ENCODE data around the gene SEBOX. TPM values are rescaled to one million over a fixed set of nuclear protein-coding genes. Genes with fewer than 3 reads are reported as not detected.

Gene SEBOX
- total and polyA plus RNA-seq, 11 donors: not detected

GRCh38 chr17:28371245-28372202 is 6.5 kb upstream of the SEBOX start, which contains the start of gene SARM1:
Gene SARM1, plus strand, starts transcription at chr17:28371694. Its CDS starts 339 bp downstream, at chr17:28372033.
- peak; percentile 91 to 95 (median 92) for DNase-seq
- H3K9me3 ChIP-seq: no peaks in the 10 kb centered on the region
- ATAC-seq: peak; percentile 78 to 90 (median 82)
- H3K27ac ChIP-seq: peak within 1 kb of the TSS; percentile 47 to 86 (median 78)
- H3K27me3 ChIP-seq: no peaks in the 10 kb centered on the region
- WGBS, 4 donors: 0 to 1% (median 1%) methylated on average over 48 to 80 of the region's 80 CpGs
- H3K4me3 ChIP-seq: peak within 1 kb of the TSS; percentile 47 to 85 (median 64)
- H3K36me3 ChIP-seq: peaks cover 0 to 6% (median 0%) of the 10 kb centered on the region in 9 donors
- peaks cover 7 to 39% (median 25%) of the 10 kb centered on the region in 12 donors for H3K4me1 ChIP-seq
- intact Hi-C loops (cut with DNase I): loop anchor here in 1 of 10 donors (10.0 kb wide), 1 partner anchor 57 kb away; the partner anchor contains the start of gene TMEM97
- peak in 1 of 2 donors; percentile 27 for TF ChIP-seq POLR2A (IDR thresholded peaks at IDR 0.05)
- TF ChIP-seq, protein P1, sequence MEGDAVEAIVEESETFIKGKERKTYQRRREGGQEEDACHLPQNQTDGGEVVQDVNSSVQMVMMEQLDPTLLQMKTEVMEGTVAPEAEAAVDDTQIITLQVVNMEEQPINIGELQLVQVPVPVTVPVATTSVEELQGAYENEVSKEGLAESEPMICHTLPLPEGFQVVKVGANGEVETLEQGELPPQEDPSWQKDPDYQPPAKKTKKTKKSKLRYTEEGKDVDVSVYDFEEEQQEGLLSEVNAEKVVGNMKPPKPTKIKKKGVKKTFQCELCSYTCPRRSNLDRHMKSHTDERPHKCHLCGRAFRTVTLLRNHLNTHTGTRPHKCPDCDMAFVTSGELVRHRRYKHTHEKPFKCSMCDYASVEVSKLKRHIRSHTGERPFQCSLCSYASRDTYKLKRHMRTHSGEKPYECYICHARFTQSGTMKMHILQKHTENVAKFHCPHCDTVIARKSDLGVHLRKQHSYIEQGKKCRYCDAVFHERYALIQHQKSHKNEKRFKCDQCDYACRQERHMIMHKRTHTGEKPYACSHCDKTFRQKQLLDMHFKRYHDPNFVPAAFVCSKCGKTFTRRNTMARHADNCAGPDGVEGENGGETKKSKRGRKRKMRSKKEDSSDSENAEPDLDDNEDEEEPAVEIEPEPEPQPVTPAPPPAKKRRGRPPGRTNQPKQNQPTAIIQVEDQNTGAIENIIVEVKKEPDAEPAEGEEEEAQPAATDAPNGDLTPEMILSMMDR (IDR thresholded peaks at IDR 0.05): no peak

DNA sequence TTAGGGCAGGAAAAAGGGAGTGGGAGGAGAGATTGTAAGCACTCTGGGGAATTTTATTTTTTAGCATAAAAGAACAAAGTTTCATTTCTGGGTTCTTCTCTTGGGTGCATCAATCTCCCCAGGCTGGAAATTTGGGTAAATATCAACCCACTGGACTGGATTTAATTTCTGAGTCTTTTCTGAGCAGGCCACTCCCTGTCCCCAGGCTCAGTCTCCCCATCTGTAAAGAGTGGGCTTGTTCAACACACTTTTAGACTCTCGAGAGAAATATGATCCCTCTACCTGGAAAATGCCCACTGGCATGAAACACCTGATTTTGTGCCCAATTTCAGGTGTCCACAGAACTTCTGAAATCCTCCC is 5.7 kb upstream of the SEBOX start:
- Histone ChIP-seq H3K27ac (peak overlapping the region; percentile 47 to 86 (median 78)), H3K4me3 (peak overlapping the region in 10 of 12 donors; percentile 47 to 85 (median 64)), H3K27me3 (no peaks in the 10 kb centered on the region), H3K36me3 (peaks cover 0 to 6% (median 0%) of the 10 kb centered on the region in 9 donors), H3K9me3 (no peaks in the 10 kb centered on the region), H3K4me1 (peaks cover 7 to 39% (median 25%) of the 10 kb centered on the region in 12 donors)
- DNase-seq (no peak), ATAC-seq (no peak)
- no peak for TF ChIP-seq POLR2A (IDR thresholded peaks at IDR 0.05)
- TF ChIP-seq, protein P1 (IDR thresholded peaks at IDR 0.05): no peak
- intact Hi-C loops (cut with DNase I): loop anchor here in 1 of 10 donors (10.0 kb wide), 1 partner anchor 56 kb away; the partner anchor contains the start of gene TMEM97
- WGBS, 4 donors: 79 to 87% (median 81%) methylated on average over 1 of the region's 1 CpG

DNA sequence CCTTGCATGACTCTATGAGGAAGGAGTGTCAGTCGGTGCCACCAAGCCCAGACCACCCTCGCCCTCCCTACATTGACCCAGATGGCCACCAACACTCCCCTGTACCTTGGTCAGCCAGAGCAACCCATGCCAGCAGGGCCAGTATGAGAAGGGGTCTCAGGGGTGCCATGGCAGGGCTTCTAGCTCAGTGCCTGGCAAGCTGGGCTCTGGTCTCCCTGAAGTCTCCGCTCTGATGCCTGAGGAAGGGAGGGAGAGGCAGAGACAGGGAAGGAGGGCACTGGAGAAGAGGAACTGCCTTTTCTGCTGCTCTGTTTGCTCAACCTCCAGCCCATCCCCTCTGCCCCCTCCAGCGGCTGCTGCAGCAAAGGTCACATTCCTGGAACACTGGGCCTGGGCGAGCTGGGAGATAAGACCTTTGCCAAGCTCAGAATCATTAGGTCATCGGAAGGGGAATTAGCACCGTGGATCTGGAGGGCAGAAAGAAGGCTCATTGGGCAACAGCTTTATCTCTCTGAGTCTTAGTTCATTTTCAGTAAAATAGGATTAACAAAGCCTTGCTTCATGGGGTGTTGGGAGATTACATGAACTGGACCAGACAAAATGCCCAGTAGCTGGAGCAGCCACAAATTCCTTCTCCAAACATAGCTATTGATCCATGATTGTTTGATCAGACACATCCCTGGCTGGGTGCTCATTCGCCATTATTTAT is 5.2 kb upstream of the SEBOX start, which contains the start of gene VTN:
Gene VTN, minus strand, starts transcription at position 273 of the 709 bp plus-strand sequence. Its CDS starts 104 bp downstream, at position 169.
- ATAC-seq: peak; percentile 50 to 70 (median 58)
- intact Hi-C loops (cut with DNase I): loop anchor here in 1 of 10 donors (10.0 kb wide), 1 partner anchor 55 kb away; the partner anchor contains the start of gene TMEM97

More for the DNA sequence above, 5.2 kb upstream of the SEBOX start, which contains the start of gene VTN:
- no peaks in the 10 kb centered on the region for H3K9me3 ChIP-seq
- WGBS, 4 donors: 29 to 33% (median 32%) methylated on average over 8 of the region's 8 CpGs
- peak within 1 kb of the TSS in 10 of 12 donors; percentile 47 to 85 (median 64) for H3K4me3 ChIP-seq
- peaks cover 7 to 39% (median 25%) of the 10 kb centered on the region in 12 donors for H3K4me1 ChIP-seq
- TF ChIP-seq POLR2A (IDR thresholded peaks at IDR 0.05): no peak
- TF ChIP-seq, protein P1 (IDR thresholded peaks at IDR 0.05): no peak
- no peaks in the 10 kb centered on the region for H3K27me3 ChIP-seq
- peak within 1 kb of the TSS; percentile 47 to 86 (median 78) for H3K27ac ChIP-seq
- peaks cover 0 to 6% (median 0%) of the 10 kb centered on the region in 9 donors for H3K36me3 ChIP-seq
- peak in 4 of 5 donors; percentile 66 to 87 (median 70) for DNase-seq

All from heart left ventricle (tissue), 16 donors.